Measurements from ENCODE around the gene ATP4B.

ATP4B gene

GRCh38 chr13:113657851-113658741, at the start of gene ATP4B:
TSS of gene ATP4B (minus strand) at chr13:113658198. CDS start at chr13:113658144, 54 bp downstream.
- DNase-seq (ENCODE audit: low spot score), result no peak

- no peak for DNase-seq (ENCODE audit: low spot score)
Observed at GRCh38 chr13:113672002-113672651, 14.1 kb upstream of the ATP4B start.

- no peak for DNase-seq (ENCODE audit: low spot score)
Observed at GRCh38 chr13:113671066-113672001, 13.3 kb upstream of the ATP4B start.

- DNase-seq (ENCODE audit: low spot score), result no peak
Observed at GRCh38 chr13:113670541-113670940, 12.5 kb upstream of the ATP4B start.

GRCh38 chr13:113669755-113670341, 11.8 kb upstream of the ATP4B start:
- DNase-seq (ENCODE audit: low spot score), result no peak

GRCh38 chr13:113669231-113669754, 11.3 kb upstream of the ATP4B start:
- DNase-seq (ENCODE audit: low spot score), result no peak

GRCh38 chr13:113668491-113668971, 10.5 kb upstream of the ATP4B start:
- no peak for DNase-seq (ENCODE audit: low spot score)

- DNase-seq (ENCODE audit: low spot score), result no peak
Observed at GRCh38 chr13:113667771-113668490, 9.9 kb upstream of the ATP4B start.

- DNase-seq (ENCODE audit: low spot score), result no peak
Observed at GRCh38 chr13:113666951-113667701, 9.1 kb upstream of the ATP4B start, which contains the start of gene GRK1. TSS of gene GRK1 (plus strand) at chr13:113667219. CDS start at chr13:113667387, 168 bp downstream.

- DNase-seq (ENCODE audit: low spot score), result no peak
Observed at GRCh38 chr13:113666329-113666670, 8.3 kb upstream of the ATP4B start.

- DNase-seq (ENCODE audit: low spot score), result no peak
Observed at GRCh38 chr13:113665597-113666328, 7.8 kb upstream of the ATP4B start.

GRCh38 chr13:113664751-113665596, 7.0 kb upstream of the ATP4B start:
- DNase-seq (ENCODE audit: low spot score), result no peak

- no peak for DNase-seq (ENCODE audit: low spot score)
Observed at GRCh38 chr13:113663934-113664333, 5.9 kb upstream of the ATP4B start.

- no peak for DNase-seq (ENCODE audit: low spot score)
Observed at GRCh38 chr13:113661509-113661908, 3.5 kb upstream of the ATP4B start.

- DNase-seq (ENCODE audit: low spot score), result no peak
Observed at GRCh38 chr13:113660066-113660465, 2.1 kb upstream of the ATP4B start.

- DNase-seq (ENCODE audit: low spot score), result no peak
Observed at GRCh38 chr13:113659337-113659736, 1.3 kb upstream of the ATP4B start.

GRCh38 chr13:113658836-113659235, 838 bp upstream of the ATP4B start:
- no peak for DNase-seq (ENCODE audit: low spot score)
